DOHH2 (cell line): ENCODE measurements around the gene NIPBL.

Source experiments
- H3F3A ChIP-seq: fragments of 200-600 bp; sonication (generic), shearing (Covaris generic); 2 replicates; pipeline ENCODE4 v1.6.0; 2016; ENCODE audit warnings: antibody characterized with exemption, mild to moderate bottlenecking; ENCODE audit not compliant: control insufficient read depth, insufficient read depth
- H3K27ac ChIP-seq: fragments of 200-600 bp; sonication (generic); 2 replicates; pipeline ENCODE4 v1.5.1; 2014; ENCODE audit warnings: low read depth, mild to moderate bottlenecking, low read length, moderate library complexity
- H3K27me3 ChIP-seq: fragments of 200-600 bp; sonication (generic); 2 replicates; pipeline ENCODE4 v1.6.1; 2014; ENCODE audit warnings: mild to moderate bottlenecking, low read length, mixed read lengths; ENCODE audit not compliant: control insufficient read depth
- H3K36me3 ChIP-seq: fragments of 200-600 bp; sonication (generic); 2 replicates; pipeline ENCODE4 v1.6.1; 2014; ENCODE audit warnings: mild to moderate bottlenecking, low read length, moderate library complexity, mixed read lengths; ENCODE audit not compliant: control insufficient read depth
- H3K4me1 ChIP-seq: fragments of 200-600 bp; sonication (generic); 2 replicates; pipeline ENCODE4 v1.6.1; 2014; ENCODE audit warnings: mild to moderate bottlenecking, low read length, mixed read lengths; ENCODE audit not compliant: control insufficient read depth
- H3K4me2 ChIP-seq: fragments of 200-600 bp; sonication (generic); 2 replicates; pipeline ENCODE4 v1.6.0; 2014; ENCODE audit warnings: mild to moderate bottlenecking, low read length, moderate library complexity
- H3K4me3 ChIP-seq: fragments of 200-600 bp; sonication (generic); 2 replicates; pipeline ENCODE4 v1.5.1; 2014; ENCODE audit warnings: mild to moderate bottlenecking, low read length, mixed read lengths
- H3K79me2 ChIP-seq: fragments of 200-600 bp; sonication (generic); 2 replicates; pipeline ENCODE4 v1.6.1; 2014; ENCODE audit warnings: mild to moderate bottlenecking, low read length, mixed read lengths; ENCODE audit not compliant: control insufficient read depth
- H3K9me2 ChIP-seq: fragments of 200-600 bp; sonication (generic); replicated peaks from 2 replicates; pipeline ENCODE4 v1.6.1; 2014; ENCODE audit warnings: mild to moderate bottlenecking, low read length, mixed read lengths; ENCODE audit not compliant: control insufficient read depth
- H3K9me3 ChIP-seq: fragments of 200-600 bp; sonication (generic); 2 replicates; pipeline ENCODE4 v1.6.1; 2014; ENCODE audit warnings: antibody characterized with exemption, low read length, mixed read lengths; ENCODE audit not compliant: control insufficient read depth, insufficient read depth
- H4K20me1 ChIP-seq: fragments of 200-600 bp; sonication (generic); 2 replicates; pipeline ENCODE4 v1.6.0; 2014; ENCODE audit warnings: low read depth, mild to moderate bottlenecking, antibody characterized with exemption, low read length, moderate library complexity; ENCODE audit not compliant: control insufficient read depth, insufficient read depth
- CTCF ChIP-seq: fragments of 200-600 bp; sonication (generic); IDR thresholded peaks from one replicate; pipeline ENCODE4 v1.5.1; 2014; ENCODE audit warnings: antibody characterized with exemption, mild to moderate bottlenecking, low read depth, low read length; ENCODE audit not compliant: poor library complexity, severe bottlenecking
- EZH2phosphoT487 ChIP-seq: fragments of 200-600 bp; sonication (generic); IDR thresholded peaks from 2 replicates; pipeline ENCODE4 v1.6.1; 2017; ENCODE audit warnings: borderline replicate concordance, mild to moderate bottlenecking, antibody characterized with exemption, low read length, moderate library complexity, mixed read lengths

Gene NIPBL

DNA sequence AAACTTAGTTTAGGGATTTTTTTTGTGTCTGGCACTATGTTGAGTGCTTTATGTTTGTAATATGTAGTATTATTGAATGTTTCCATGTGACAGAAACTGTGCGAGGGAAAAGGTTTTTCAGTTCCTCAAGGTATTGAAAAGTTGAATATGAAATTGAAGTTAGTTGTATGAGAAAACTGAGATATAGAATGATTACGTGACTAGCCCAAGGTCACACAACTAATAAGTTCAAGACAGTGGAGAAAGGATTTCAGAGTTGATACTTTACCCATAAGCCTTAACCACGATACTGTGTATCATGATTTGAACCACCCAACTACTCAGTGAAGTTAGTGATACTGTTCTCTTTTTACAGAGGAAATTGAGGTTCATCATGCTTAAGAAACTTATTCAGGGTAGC lies 5.7 kb downstream of the NIPBL start:
- Histone ChIP-seq H3K4me1 (peaks cover 47% of the 10 kb centered on the region), H3K36me3 (peaks cover 30% of the 10 kb centered on the region), H3K27me3 (no peaks in the 10 kb centered on the region), H3K4me3 (no peak overlapping the region), H3K9me2 (no peaks in the 10 kb centered on the region), H3K9me3 (no peaks in the 10 kb centered on the region), H3K4me2 (peak overlapping the region; percentile 11), H3K79me2 (peaks cover 100% of the 10 kb centered on the region), H3K27ac (no peak overlapping the region), H4K20me1 (peaks cover 45% of the 10 kb centered on the region), H3F3A (peaks cover 5% of the 10 kb centered on the region; the same call in 1 of the 2 replicates)
- TF ChIP-seq EZH2phosphoT487 (no peak), CTCF (no peak)

- no peak for TF ChIP-seq EZH2phosphoT487
- Histone ChIP-seq H3K79me2 (peaks cover 100% of the 10 kb centered on the region), H3K27ac (no peak overlapping the region), H3K9me3 (no peaks in the 10 kb centered on the region), H3K4me3 (no peak overlapping the region), H3K4me1 (peaks cover 50% of the 10 kb centered on the region), H4K20me1 (peaks cover 35% of the 10 kb centered on the region), H3F3A (no peaks in the 10 kb centered on the region), H3K27me3 (no peaks in the 10 kb centered on the region), H3K9me2 (no peaks in the 10 kb centered on the region), H3K36me3 (peaks cover 17% of the 10 kb centered on the region), H3K4me2 (no peak overlapping the region)
Observed at GRCh38 chr5:36883894-36884462, 7.4 kb downstream of the NIPBL start.

DNA sequence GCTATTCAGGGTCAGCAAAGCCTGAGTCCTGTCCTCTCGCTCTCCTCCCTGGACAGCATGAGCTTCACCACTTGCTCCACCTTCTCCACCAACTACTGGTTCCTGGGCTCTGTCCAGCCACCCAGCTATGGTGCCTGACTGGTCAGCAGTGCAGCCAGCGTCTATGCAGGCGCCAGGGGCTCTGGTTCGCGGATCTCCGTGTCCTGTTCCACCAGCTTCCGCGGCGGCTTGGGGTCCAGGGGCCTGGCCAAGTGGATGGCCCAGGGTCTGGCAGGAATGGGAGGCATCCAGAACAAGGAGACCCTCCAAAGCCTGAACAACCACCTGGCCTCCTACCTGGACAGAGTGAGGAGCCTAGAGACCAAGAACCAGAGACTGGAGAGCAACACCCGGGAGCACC lies 8.6 kb downstream of the NIPBL start:
- Histone ChIP-seq H3K27ac (no peak overlapping the region), H3F3A (no peaks in the 10 kb centered on the region), H3K9me3 (no peaks in the 10 kb centered on the region), H3K9me2 (no peaks in the 10 kb centered on the region), H3K27me3 (no peaks in the 10 kb centered on the region), H3K4me1 (peaks cover 40% of the 10 kb centered on the region), H3K4me3 (no peak overlapping the region), H3K36me3 (peaks cover 17% of the 10 kb centered on the region), H3K79me2 (peaks cover 100% of the 10 kb centered on the region), H3K4me2 (no peak overlapping the region), H4K20me1 (peaks cover 32% of the 10 kb centered on the region)
- TF ChIP-seq EZH2phosphoT487 (no peak), CTCF (no peak)

DNA sequence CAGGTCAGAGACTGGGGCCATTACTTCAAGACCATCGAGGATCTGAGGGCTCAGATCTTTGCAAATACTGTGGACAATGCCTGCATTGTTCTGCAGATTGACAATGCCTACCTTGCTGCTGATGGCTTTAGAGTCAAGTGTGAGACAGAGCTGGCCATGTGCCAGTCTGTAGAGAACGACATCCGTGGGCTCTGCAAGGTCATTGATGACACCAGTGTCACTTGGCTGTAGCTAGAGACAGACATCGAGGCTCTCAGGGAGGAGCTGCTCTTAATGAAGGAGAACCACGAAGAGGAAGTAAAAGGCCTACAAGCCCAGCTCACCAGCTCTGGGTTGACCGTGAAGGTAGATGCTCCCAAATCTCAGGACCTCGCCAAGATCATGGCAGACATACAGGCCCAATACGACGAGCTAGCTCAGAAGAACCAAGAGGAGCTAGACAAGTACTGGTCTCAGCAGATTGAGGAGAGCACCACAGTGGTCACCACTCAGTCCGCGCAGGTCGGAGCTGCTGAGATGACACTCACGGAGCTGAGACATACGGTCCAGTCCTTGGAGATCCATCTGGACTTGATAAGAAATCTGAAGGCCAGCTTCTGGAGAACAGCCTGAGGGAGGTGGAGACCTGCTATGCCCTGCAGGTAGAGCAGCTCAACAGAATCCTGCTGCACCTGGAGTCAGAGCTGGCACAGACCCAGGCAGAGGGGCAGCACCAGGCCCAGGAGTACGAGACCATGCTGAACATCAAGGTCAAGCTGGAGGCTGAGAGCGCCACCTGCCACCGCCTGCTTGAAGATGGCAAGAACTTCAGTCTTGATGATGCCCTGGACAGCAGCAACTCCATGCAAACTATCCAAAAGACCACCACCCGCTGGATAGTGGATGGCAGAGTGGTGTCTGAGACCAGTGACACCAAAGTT lies 9.3 kb downstream of the NIPBL start:
- H3K9me2 ChIP-seq, result no peaks in the 10 kb centered on the region
- TF ChIP-seq EZH2phosphoT487 (no peak), CTCF (no peak)
- no peaks in the 10 kb centered on the region for H3F3A ChIP-seq
- peaks cover 22% of the 10 kb centered on the region for H3K36me3 ChIP-seq
- H3K27me3 ChIP-seq, result no peaks in the 10 kb centered on the region
- peaks cover 34% of the 10 kb centered on the region for H3K4me1 ChIP-seq
- peaks cover 29% of the 10 kb centered on the region for H4K20me1 ChIP-seq
- H3K4me2 ChIP-seq, result no peak overlapping the region
- no peak overlapping the region for H3K4me3 ChIP-seq
- H3K9me3 ChIP-seq, result no peaks in the 10 kb centered on the region
- no peak overlapping the region for H3K27ac ChIP-seq
- H3K79me2 ChIP-seq, result peaks cover 100% of the 10 kb centered on the region
